ENCODE measurements around the gene SMYD3.

SMYD3 gene

GRCh38 chr1:246460406-246460805, 46.7 kb downstream of the SMYD3 start:
- Histone ChIP-seq H3K9me3 (ENCODE audit: control insufficient read depth, low read length) (no peaks in the 10 kb centered on the region), H3K9ac (ENCODE audit: low read length) (no peak overlapping the region), H3K4me1 (ENCODE audit: control insufficient read depth, insufficient read depth, low read length) (peaks cover 23% of the 10 kb centered on the region), H3K4me3 (ENCODE audit: low read length) (no peak overlapping the region), H3K36me3 (ENCODE audit: control insufficient read depth, insufficient read depth, low read length, severe bottlenecking) (no peaks in the 10 kb centered on the region), H3K27me3 (replicated peaks; ENCODE audit: control insufficient read depth, insufficient read depth, low read length) (no peaks in the 10 kb centered on the region)
- DNase-seq (ENCODE audit: low read depth) = peak; percentile 32

- DNase-seq (ENCODE audit: low read depth) = no peak
- Histone ChIP-seq H3K9ac (ENCODE audit: low read length) (no peak overlapping the region), H3K27me3 (replicated peaks; ENCODE audit: control insufficient read depth, insufficient read depth, low read length) (no peaks in the 10 kb centered on the region), H3K36me3 (ENCODE audit: control insufficient read depth, insufficient read depth, low read length, severe bottlenecking) (no peaks in the 10 kb centered on the region), H3K4me3 (ENCODE audit: low read length) (no peak overlapping the region), H3K9me3 (ENCODE audit: control insufficient read depth, low read length) (no peaks in the 10 kb centered on the region), H3K4me1 (ENCODE audit: control insufficient read depth, insufficient read depth, low read length) (peaks cover 28% of the 10 kb centered on the region)
Measured at GRCh38 chr1:246459221-246459620, 47.9 kb downstream of the SMYD3 start.

- no peaks in the 10 kb centered on the region for H3K27me3 ChIP-seq (replicated peaks; ENCODE audit: control insufficient read depth, insufficient read depth, low read length)
- no peaks in the 10 kb centered on the region for H3K9me3 ChIP-seq (ENCODE audit: control insufficient read depth, low read length)
- DNase-seq (ENCODE audit: low read depth) = no peak
- H3K4me3 ChIP-seq (ENCODE audit: low read length) = no peak overlapping the region
- no peaks in the 10 kb centered on the region for H3K36me3 ChIP-seq (ENCODE audit: control insufficient read depth, insufficient read depth, low read length, severe bottlenecking)
- no peak overlapping the region for H3K9ac ChIP-seq (ENCODE audit: low read length)
- H3K4me1 ChIP-seq (ENCODE audit: control insufficient read depth, insufficient read depth, low read length) = peaks cover 14% of the 10 kb centered on the region
Measured at GRCh38 chr1:246455476-246455875, 51.6 kb downstream of the SMYD3 start.

- Histone ChIP-seq H3K9ac (ENCODE audit: low read length) (no peak overlapping the region), H3K4me3 (ENCODE audit: low read length) (no peak overlapping the region), H3K9me3 (ENCODE audit: control insufficient read depth, low read length) (no peaks in the 10 kb centered on the region), H3K4me1 (ENCODE audit: control insufficient read depth, insufficient read depth, low read length) (peaks cover 8% of the 10 kb centered on the region), H3K27me3 (replicated peaks; ENCODE audit: control insufficient read depth, insufficient read depth, low read length) (no peaks in the 10 kb centered on the region), H3K36me3 (ENCODE audit: control insufficient read depth, insufficient read depth, low read length, severe bottlenecking) (no peaks in the 10 kb centered on the region)
- no peak for DNase-seq (ENCODE audit: low read depth)
Measured at GRCh38 chr1:246454655-246455054, 52.4 kb downstream of the SMYD3 start.

GRCh38 chr1:246450611-246451251, 56.3 kb downstream of the SMYD3 start:
- peaks cover 18% of the 10 kb centered on the region for H3K4me1 ChIP-seq (ENCODE audit: control insufficient read depth, insufficient read depth, low read length)
- DNase-seq (ENCODE audit: low read depth) = peak; percentile 67
- no peaks in the 10 kb centered on the region for H3K27me3 ChIP-seq (replicated peaks; ENCODE audit: control insufficient read depth, insufficient read depth, low read length)
- H3K4me3 ChIP-seq (ENCODE audit: low read length) = no peak overlapping the region
- no peaks in the 10 kb centered on the region for H3K36me3 ChIP-seq (ENCODE audit: control insufficient read depth, insufficient read depth, low read length, severe bottlenecking)
- no peak overlapping the region for H3K9ac ChIP-seq (ENCODE audit: low read length)
- no peaks in the 10 kb centered on the region for H3K9me3 ChIP-seq (ENCODE audit: control insufficient read depth, low read length)

GRCh38 chr1:246448373-246448772, 58.7 kb downstream of the SMYD3 start:
- H3K9me3 ChIP-seq (ENCODE audit: control insufficient read depth, low read length) = no peaks in the 10 kb centered on the region
- DNase-seq (ENCODE audit: low read depth) = no peak
- H3K4me3 ChIP-seq (ENCODE audit: low read length) = no peak overlapping the region
- peaks cover 10% of the 10 kb centered on the region for H3K4me1 ChIP-seq (ENCODE audit: control insufficient read depth, insufficient read depth, low read length)
- H3K36me3 ChIP-seq (ENCODE audit: control insufficient read depth, insufficient read depth, low read length, severe bottlenecking) = no peaks in the 10 kb centered on the region
- no peaks in the 10 kb centered on the region for H3K27me3 ChIP-seq (replicated peaks; ENCODE audit: control insufficient read depth, insufficient read depth, low read length)
- no peak overlapping the region for H3K9ac ChIP-seq (ENCODE audit: low read length)

- H3K36me3 ChIP-seq (ENCODE audit: control insufficient read depth, insufficient read depth, low read length, severe bottlenecking) = no peaks in the 10 kb centered on the region
Measured at GRCh38 chr1:246447501-246447900, 59.6 kb downstream of the SMYD3 start.

GRCh38 chr1:246445503-246445902, 61.6 kb downstream of the SMYD3 start:
- Histone ChIP-seq H3K9me3 (ENCODE audit: control insufficient read depth, low read length) (no peaks in the 10 kb centered on the region), H3K27me3 (replicated peaks; ENCODE audit: control insufficient read depth, insufficient read depth, low read length) (no peaks in the 10 kb centered on the region), H3K36me3 (ENCODE audit: control insufficient read depth, insufficient read depth, low read length, severe bottlenecking) (no peaks in the 10 kb centered on the region), H3K4me1 (ENCODE audit: control insufficient read depth, insufficient read depth, low read length) (peaks cover 10% of the 10 kb centered on the region), H3K4me3 (ENCODE audit: low read length) (no peak overlapping the region), H3K9ac (ENCODE audit: low read length) (no peak overlapping the region)
- no peak for DNase-seq (ENCODE audit: low read depth)

More at GRCh38 chr1:246447501-246447900, 59.6 kb downstream of the SMYD3 start:
- H3K9me3 ChIP-seq (ENCODE audit: control insufficient read depth, low read length) = no peaks in the 10 kb centered on the region
- no peak overlapping the region for H3K9ac ChIP-seq (ENCODE audit: low read length)
- H3K4me1 ChIP-seq (ENCODE audit: control insufficient read depth, insufficient read depth, low read length) = peaks cover 10% of the 10 kb centered on the region
- no peaks in the 10 kb centered on the region for H3K27me3 ChIP-seq (replicated peaks; ENCODE audit: control insufficient read depth, insufficient read depth, low read length)
- no peak overlapping the region for H3K4me3 ChIP-seq (ENCODE audit: low read length)
- no peak for DNase-seq (ENCODE audit: low read depth)

- H3K36me3 ChIP-seq (ENCODE audit: control insufficient read depth, insufficient read depth, low read length, severe bottlenecking) = no peaks in the 10 kb centered on the region
- no peak overlapping the region for H3K4me3 ChIP-seq (ENCODE audit: low read length)
- DNase-seq (ENCODE audit: low read depth) = no peak
- no peaks in the 10 kb centered on the region for H3K9me3 ChIP-seq (ENCODE audit: control insufficient read depth, low read length)
- no peaks in the 10 kb centered on the region for H3K27me3 ChIP-seq (replicated peaks; ENCODE audit: control insufficient read depth, insufficient read depth, low read length)
- no peak overlapping the region for H3K9ac ChIP-seq (ENCODE audit: low read length)
- peaks cover 10% of the 10 kb centered on the region for H3K4me1 ChIP-seq (ENCODE audit: control insufficient read depth, insufficient read depth, low read length)
Measured at GRCh38 chr1:246444617-246445016, 62.5 kb downstream of the SMYD3 start.

GRCh38 chr1:246437961-246438360, 69.1 kb downstream of the SMYD3 start:
- Histone ChIP-seq H3K9ac (ENCODE audit: low read length) (no peak overlapping the region), H3K36me3 (ENCODE audit: control insufficient read depth, insufficient read depth, low read length, severe bottlenecking) (no peaks in the 10 kb centered on the region), H3K4me3 (ENCODE audit: low read length) (no peak overlapping the region), H3K27me3 (replicated peaks; ENCODE audit: control insufficient read depth, insufficient read depth, low read length) (no peaks in the 10 kb centered on the region), H3K4me1 (ENCODE audit: control insufficient read depth, insufficient read depth, low read length) (peaks cover 16% of the 10 kb centered on the region), H3K9me3 (ENCODE audit: control insufficient read depth, low read length) (no peaks in the 10 kb centered on the region)
- no peak for DNase-seq (ENCODE audit: low read depth)

- DNase-seq (ENCODE audit: low read depth) = no peak
- peak overlapping the region; percentile 10 for H3K4me3 ChIP-seq (ENCODE audit: low read length)
- H3K36me3 ChIP-seq (ENCODE audit: control insufficient read depth, insufficient read depth, low read length, severe bottlenecking) = no peaks in the 10 kb centered on the region
- peaks cover 16% of the 10 kb centered on the region for H3K4me1 ChIP-seq (ENCODE audit: control insufficient read depth, insufficient read depth, low read length)
- H3K9me3 ChIP-seq (ENCODE audit: control insufficient read depth, low read length) = no peaks in the 10 kb centered on the region
- H3K9ac ChIP-seq (ENCODE audit: low read length) = no peak overlapping the region
- H3K27me3 ChIP-seq (replicated peaks; ENCODE audit: control insufficient read depth, insufficient read depth, low read length) = no peaks in the 10 kb centered on the region
Measured at GRCh38 chr1:246435421-246436041, 71.5 kb downstream of the SMYD3 start.

- Histone ChIP-seq H3K9me3 (ENCODE audit: control insufficient read depth, low read length) (no peaks in the 10 kb centered on the region), H3K9ac (ENCODE audit: low read length) (no peak overlapping the region), H3K4me3 (ENCODE audit: low read length) (no peak overlapping the region), H3K36me3 (ENCODE audit: control insufficient read depth, insufficient read depth, low read length, severe bottlenecking) (no peaks in the 10 kb centered on the region), H3K4me1 (ENCODE audit: control insufficient read depth, insufficient read depth, low read length) (peaks cover 16% of the 10 kb centered on the region), H3K27me3 (replicated peaks; ENCODE audit: control insufficient read depth, insufficient read depth, low read length) (no peaks in the 10 kb centered on the region)
- DNase-seq (ENCODE audit: low read depth) = no peak
Measured at GRCh38 chr1:246434335-246434734, 72.7 kb downstream of the SMYD3 start.

All from adipocyte (in vitro differentiated cells).